Measurements from ENCODE around the gene CWH43. TPM values are rescaled to one million over a fixed set of nuclear protein-coding genes. Genes with fewer than 3 reads are reported as not detected.
"Not testable (repeated sequence)": the region's sequence is repeated elsewhere in the genome, so short reads cannot be mapped to it uniquely, and the experiment has no call there.

CWH43 gene
- total and polyA plus RNA-seq, 12 donors: not detected

- no peak overlapping the region for H3K4me3 ChIP-seq
- H3K36me3 ChIP-seq (replicated peaks in 1 of 2): no peaks in the 10 kb centered on the region
- peaks cover 15% of the 10 kb centered on the region for H3K27me3 ChIP-seq
- no peak for TF ChIP-seq POLR2A (IDR thresholded peaks at IDR 0.05)
- TF ChIP-seq CTCF (IDR thresholded peaks at IDR 0.05): no peak
- H3K27ac ChIP-seq: no peak overlapping the region
- no peaks in the 10 kb centered on the region for H3K9me3 ChIP-seq (replicated peaks in 1 of 3)
- H3K4me1 ChIP-seq (replicated peaks in 1 of 2): no peaks in the 10 kb centered on the region
- no peak for DNase-seq
- intact Hi-C loops (cut with DNase I): no loop called here
- 39 to 52% (median 51%) methylated on average over 2 of the region's 2 CpGs for WGBS, 4 donors
These were observed 11.0 kb upstream of the CWH43 start for GRCh38 chr4:48974979-48975640.

- intact Hi-C loops (cut with DNase I): no loop called here
- Histone ChIP-seq H3K36me3 (replicated peaks in 1 of 2) (no peaks in the 10 kb centered on the region), H3K4me1 (replicated peaks in 1 of 2) (no peaks in the 10 kb centered on the region), H3K27ac (no peak overlapping the region), H3K4me3 (no peak overlapping the region), H3K9me3 (replicated peaks in 1 of 3) (no peaks in the 10 kb centered on the region), H3K27me3 (peaks cover 15% of the 10 kb centered on the region)
- WGBS, 4 donors: 63 to 81% (median 75%) methylated on average over 4 of the region's 4 CpGs
- TF ChIP-seq POLR2A (IDR thresholded peaks at IDR 0.05): no peak
- no peak for DNase-seq
These were observed 10.0 kb upstream of the CWH43 start for GRCh38 chr4:48976041-48976440.

GRCh38 chr4:48979914-48980579 is 6.0 kb upstream of the CWH43 start:
- no peak for TF ChIP-seq CTCF (IDR thresholded peaks at IDR 0.05)
- no peak for TF ChIP-seq POLR2A (IDR thresholded peaks at IDR 0.05)
- 65 to 77% (median 73%) methylated on average over 6 of the region's 6 CpGs for WGBS, 4 donors
- Histone ChIP-seq H3K4me3 (no peak overlapping the region), H3K9me3 (replicated peaks in 1 of 3) (no peaks in the 10 kb centered on the region), H3K36me3 (replicated peaks in 1 of 2) (no peaks in the 10 kb centered on the region), H3K27me3 (peaks cover 3% of the 10 kb centered on the region), H3K27ac (no peak overlapping the region), H3K4me1 (replicated peaks in 1 of 2) (no peaks in the 10 kb centered on the region)
- intact Hi-C loops (cut with DNase I): no loop called here
- no peak for DNase-seq

- H3K36me3 ChIP-seq (replicated peaks in 1 of 2); H3K4me3 ChIP-seq; intact Hi-C loops (cut with DNase I); DNase-seq; H3K27ac ChIP-seq; H3K4me1 ChIP-seq (replicated peaks in 1 of 2); H3K9me3 ChIP-seq (replicated peaks in 1 of 3): not testable (repeated sequence)
- peaks cover 30% of the 10 kb centered on the region for H3K27me3 ChIP-seq
- 81 to 89% (median 88%) methylated on average over 2 of the region's 2 CpGs for WGBS, 4 donors
These were observed 2.1 kb upstream of the CWH43 start for GRCh38 chr4:48984005-48984404.

- H3K36me3 ChIP-seq (replicated peaks in 1 of 2): no peaks in the 10 kb centered on the region
- peaks cover 30% of the 10 kb centered on the region for H3K27me3 ChIP-seq
- no peak for DNase-seq
- intact Hi-C loops (cut with DNase I): no loop called here
- WGBS, 4 donors: 10 to 23% (median 18%) methylated on average over 7 to 18 of the region's 18 CpGs
- H3K9me3 ChIP-seq (replicated peaks in 1 of 3): no peaks in the 10 kb centered on the region
- H3K4me3 ChIP-seq: no peak overlapping the region
- H3K4me1 ChIP-seq (replicated peaks in 1 of 2): no peaks in the 10 kb centered on the region
- H3K27ac ChIP-seq: no peak overlapping the region
- TF ChIP-seq CTCF (IDR thresholded peaks at IDR 0.05) (no peak), POLR2A (IDR thresholded peaks at IDR 0.05) (no peak)
These were observed 486 bp upstream of the CWH43 start for GRCh38 chr4:48985602-48985975.

Data from adrenal gland (tissue), 12 donors.